ENCODE data around the gene ANKS1A.

Gene ANKS1A

GRCh38 chr6:35026434-35027222 is 137.6 kb downstream of the ANKS1A start:
- DNase-seq, result no peak

DNA sequence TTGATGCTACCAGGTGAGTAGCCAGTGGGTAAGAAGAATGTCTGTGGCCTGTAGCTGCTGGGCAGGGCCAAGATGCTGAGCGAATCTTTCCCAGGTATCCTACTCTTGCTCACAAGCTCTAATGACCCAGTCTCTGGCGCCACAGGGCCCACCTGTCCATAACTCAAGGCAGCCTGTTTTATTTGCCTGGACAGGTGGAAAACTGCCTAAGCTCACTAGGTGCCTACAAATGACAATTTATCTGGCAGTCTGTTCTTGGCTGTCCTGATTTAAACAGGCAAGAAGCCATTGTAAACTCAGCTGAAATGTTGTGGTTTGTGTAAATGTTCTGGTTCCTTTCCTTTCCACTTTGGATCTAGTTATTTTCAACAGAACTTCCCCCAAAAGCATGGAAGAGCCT is 138.8 kb downstream of the ANKS1A start:
- no peak for DNase-seq

GRCh38 chr6:35028781-35029769 is 140.0 kb downstream of the ANKS1A start:
- DNase-seq, result peak; percentile 43

DNA sequence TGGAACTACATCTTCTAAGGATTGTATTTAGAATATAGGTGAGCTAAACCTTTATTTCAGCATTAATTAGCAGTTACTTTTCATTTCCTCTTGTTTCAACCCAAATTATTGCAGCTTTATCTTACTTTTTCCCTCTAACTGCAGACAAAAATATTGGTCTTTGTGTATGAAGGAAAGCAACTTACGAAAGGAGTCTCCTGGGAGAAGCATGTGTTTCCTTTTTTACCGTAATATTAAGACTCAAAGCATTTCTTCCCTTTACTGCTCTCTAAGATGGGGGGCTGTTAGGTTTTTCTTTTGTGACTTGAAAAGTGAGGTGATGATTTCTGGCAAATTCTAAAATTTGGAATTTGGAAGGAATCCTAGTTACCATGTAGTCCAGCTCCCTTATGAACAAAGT is 141.0 kb downstream of the ANKS1A start:
- DNase-seq, result no peak

- DNase-seq, result no peak
Observed at GRCh38 chr6:35031611-35032529, 142.8 kb downstream of the ANKS1A start.

GRCh38 chr6:35033683-35034082 is 144.6 kb downstream of the ANKS1A start:
- no peak for DNase-seq

GRCh38 chr6:35034411-35035191 is 145.5 kb downstream of the ANKS1A start:
- peak; percentile 49 for DNase-seq

DNA sequence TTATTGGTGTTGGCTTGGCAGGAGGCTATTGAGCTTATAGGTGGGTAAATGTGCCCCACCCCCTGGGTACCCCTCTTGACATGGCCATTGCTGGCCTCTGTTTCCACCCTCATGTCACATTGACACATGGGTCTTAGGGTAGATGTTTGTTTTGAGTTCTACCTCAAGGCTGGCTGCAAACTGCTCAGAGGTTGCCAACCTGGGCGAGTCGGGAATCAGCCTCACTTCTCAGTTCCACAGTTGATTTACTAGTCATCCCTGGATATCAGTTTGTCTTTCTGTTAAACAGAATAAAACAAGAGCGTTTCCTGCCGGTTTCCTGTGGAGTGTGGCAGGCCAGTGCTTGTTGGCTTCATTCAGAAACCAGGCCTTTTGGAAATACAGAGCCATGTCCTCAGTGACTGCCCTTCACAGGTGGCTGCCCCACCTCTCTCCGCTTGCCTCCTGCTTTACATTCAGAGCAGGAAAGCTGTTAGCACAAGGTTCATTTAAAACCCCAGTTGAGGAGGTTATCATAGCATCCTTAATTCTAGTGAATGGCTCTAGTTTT is 146.5 kb downstream of the ANKS1A start:
- no peak for DNase-seq

GRCh38 chr6:35036059-35036827 is 147.2 kb downstream of the ANKS1A start:
- DNase-seq, result no peak

- DNase-seq, result no peak
Observed at GRCh38 chr6:35036828-35037663, 148.0 kb downstream of the ANKS1A start.

- DNase-seq, result no peak
Observed at GRCh38 chr6:35037664-35038038, 148.6 kb downstream of the ANKS1A start.

- no peak for DNase-seq
Observed at GRCh38 chr6:35038076-35038475, 149.0 kb downstream of the ANKS1A start.

- no peak for DNase-seq
Observed at GRCh38 chr6:35040398-35040797, 151.3 kb downstream of the ANKS1A start.

GRCh38 chr6:35041086-35041861 is 152.2 kb downstream of the ANKS1A start:
- DNase-seq, result no peak

DNA sequence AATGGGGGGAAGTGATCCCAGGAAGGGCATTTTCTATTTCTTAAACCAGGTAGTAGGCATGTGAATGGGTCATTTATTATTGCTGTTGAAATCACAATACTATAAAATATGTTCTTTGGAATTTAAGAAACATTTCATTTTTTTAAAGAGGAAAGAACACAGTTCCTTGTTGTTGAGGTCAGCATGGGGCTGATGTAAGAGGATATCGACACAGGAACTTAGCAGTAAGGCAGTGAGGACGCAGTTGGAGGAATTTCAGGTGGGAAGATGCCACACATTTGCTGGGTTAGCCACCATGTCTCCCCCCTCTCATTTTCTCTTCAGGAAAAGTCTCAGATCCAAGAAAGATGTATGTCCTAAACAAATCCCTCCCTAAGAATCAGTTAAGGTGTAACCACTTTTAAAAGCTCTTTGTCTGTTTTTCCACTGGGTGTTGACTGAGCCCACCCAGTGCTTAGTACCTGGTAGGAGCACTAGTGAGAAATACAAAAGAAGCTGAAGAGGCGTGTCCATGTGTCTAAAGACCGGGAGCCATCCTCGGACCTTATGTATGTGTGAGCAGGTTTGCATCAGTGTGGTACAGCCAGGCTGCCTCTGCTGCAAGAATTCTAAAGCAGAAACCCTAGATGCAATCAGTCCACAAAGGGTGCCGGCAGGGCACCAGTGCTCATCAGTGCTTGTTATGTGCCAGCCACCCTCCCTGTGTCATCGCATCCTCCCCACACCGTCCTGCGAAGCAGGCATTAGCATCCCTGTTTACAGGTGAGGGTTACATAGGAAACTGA is 153.2 kb downstream of the ANKS1A start:
- DNase-seq, result no peak

- DNase-seq, result no peak
Observed at GRCh38 chr6:35043381-35044130, 154.5 kb downstream of the ANKS1A start.

- peak; percentile 56 for DNase-seq
Observed at GRCh38 chr6:35044145-35044745, 155.2 kb downstream of the ANKS1A start.
